Measurements from ENCODE around the gene LRRTM4. TPM values are rescaled to one million over a fixed set of nuclear protein-coding genes. Genes with fewer than 3 reads are reported as not detected.

The LRRTM4 gene
- total and polyA plus RNA-seq, 2 experiments from 2014 or later = 4.5 to 15.4 TPM

GRCh38 chr2:77470096-77470495, 52.1 kb downstream of the LRRTM4 start:
- no peak overlapping the region for H3K27ac ChIP-seq (ENCODE audit: low read depth)
- H3F3A ChIP-seq (replicated peaks; ENCODE audit: low read depth) = no peaks in the 10 kb centered on the region
- no peak overlapping the region for H3K4me3 ChIP-seq
- no peaks in the 10 kb centered on the region for H3K79me2 ChIP-seq (replicated peaks; ENCODE audit: insufficient read depth)
- peaks cover 7% of the 10 kb centered on the region for H3K4me1 ChIP-seq (ENCODE audit: insufficient read depth)
- Mint-ChIP-seq H3K27ac (no peak overlapping the region), H3K4me1 (peaks cover 4% of the 10 kb centered on the region; the same call in 2 of the 3 replicates), H3K9me3 (no peaks in the 10 kb centered on the region), H3K27me3 (ENCODE audit: insufficient read depth, low read depth, poor library complexity) (no peaks in the 10 kb centered on the region), H3K36me3 (ENCODE audit: low read depth) (no peaks in the 10 kb centered on the region), H3K4me3 (no peak overlapping the region)
- no peak overlapping the region for H3K4me2 ChIP-seq
- H2AFZ ChIP-seq = no peak overlapping the region
- no peaks in the 10 kb centered on the region for H3K9me2 ChIP-seq (ENCODE audit: insufficient read depth)
- TF ChIP-seq CTCF (conservative IDR thresholded peaks at IDR 0.05; ENCODE audit: low read depth in 2 of 2) (no peak; a peak in 1 of 4 replicates), JUNB (IDR thresholded peaks at IDR 0.05; ENCODE audit: unreplicated experiment) (no peak), ZNF114 (CRISPR knock-in tag; IDR thresholded peaks at IDR 0.05) (no peak), ETS1 (IDR thresholded peaks at IDR 0.05) (no peak), ZNF462 (CRISPR knock-in tag; IDR thresholded peaks at IDR 0.05) (no peak), EZH2phosphoT487 (IDR thresholded peaks at IDR 0.05; ENCODE audit: unreplicated experiment) (no peak), EZH2 (IDR thresholded peaks at IDR 0.05; ENCODE audit: low read depth, unreplicated experiment) (no peak), REST (IDR thresholded peaks at IDR 0.05; ENCODE audit: unreplicated experiment) (no peak), CREB1 (CRISPR knock-in tag; IDR thresholded peaks at IDR 0.05; ENCODE audit: low read depth) (no peak), POLR2AphosphoS5 (IDR thresholded peaks at IDR 0.05; ENCODE audit: low read depth) (no peak), NANOG (IDR thresholded peaks at IDR 0.05; ENCODE audit: borderline replicate concordance) (no peak), ZNF331 (CRISPR knock-in tag; IDR thresholded peaks at IDR 0.05; ENCODE audit: low read depth) (no peak), STAT1 (IDR thresholded peaks at IDR 0.05; ENCODE audit: unreplicated experiment) (no peak)
- no peaks in the 10 kb centered on the region for H4K20me1 ChIP-seq (replicated peaks; ENCODE audit: insufficient read depth)
- DNase-seq (ENCODE audit: low spot score) = no peak
- H3K36me3 ChIP-seq (ENCODE audit: insufficient read depth) = no peaks in the 10 kb centered on the region
- H3K27me3 ChIP-seq (ENCODE audit: insufficient read depth) = no peaks in the 10 kb centered on the region
- ATAC-seq = no peak
